ENCODE results near the gene FIG4.
"Not testable (repeated sequence)": the region's sequence is repeated elsewhere in the genome, so short reads cannot be mapped to it uniquely, and the experiment has no call there.

The FIG4 gene

GRCh38 chr6:109821428-109821827, 130.3 kb downstream of the FIG4 start:
- no peak for TF ChIP-seq CTCF (IDR thresholded peaks at IDR 0.05; ENCODE audit: borderline replicate concordance, insufficient read depth, low read depth, low read length)
- H3K4me3 ChIP-seq (ENCODE audit: low read depth, low read length): no peak overlapping the region

- H3K4me3 ChIP-seq (ENCODE audit: low read depth, low read length): no peak overlapping the region
- TF ChIP-seq CTCF (IDR thresholded peaks at IDR 0.05; ENCODE audit: borderline replicate concordance, insufficient read depth, low read depth, low read length): no peak
Measured at GRCh38 chr6:109824105-109824504, 133.0 kb downstream of the FIG4 start.

GRCh38 chr6:109826551-109826950, 135.5 kb downstream of the FIG4 start:
- no peak overlapping the region for H3K4me3 ChIP-seq (ENCODE audit: low read depth, low read length)
- TF ChIP-seq CTCF (IDR thresholded peaks at IDR 0.05; ENCODE audit: borderline replicate concordance, insufficient read depth, low read depth, low read length): no peak

GRCh38 chr6:109831352-109831751, 140.3 kb downstream of the FIG4 start:
- not testable (repeated sequence) for H3K4me3 ChIP-seq (ENCODE audit: low read depth, low read length)

GRCh38 chr6:109834131-109834530, 143.0 kb downstream of the FIG4 start:
- no peak for TF ChIP-seq CTCF (IDR thresholded peaks at IDR 0.05; ENCODE audit: borderline replicate concordance, insufficient read depth, low read depth, low read length)
- no peak overlapping the region for H3K4me3 ChIP-seq (ENCODE audit: low read depth, low read length)

GRCh38 chr6:109834595-109835437, 143.7 kb downstream of the FIG4 start:
- H3K4me3 ChIP-seq (ENCODE audit: low read depth, low read length): no peak overlapping the region
- TF ChIP-seq CTCF (IDR thresholded peaks at IDR 0.05; ENCODE audit: borderline replicate concordance, insufficient read depth, low read depth, low read length): no peak

- no peak for TF ChIP-seq CTCF (IDR thresholded peaks at IDR 0.05; ENCODE audit: borderline replicate concordance, insufficient read depth, low read depth, low read length)
- H3K4me3 ChIP-seq (ENCODE audit: low read depth, low read length): no peak overlapping the region
Measured at GRCh38 chr6:109840034-109840433, 148.9 kb downstream of the FIG4 start.
